H4 (cell line): Measurements from ENCODE around the gene PICK1. TPM values are rescaled to one million over a fixed set of nuclear protein-coding genes. Genes with fewer than 3 reads are reported as not detected.

ENCODE experiments used
- DNase-seq: peaks from one replicate; pipeline ENCODE4 v3.0.0-alpha.2; 2015; ENCODE audit warnings: low spot score
- total RNA-seq: library from RNA; depleted of rRNA; stranded (reverse); fragments of >200 nt; shearing (Covaris generic); gene quantifications from 2 replicates; pipeline ENCODE4 v1.2.3, GENCODE V29; 2014

PICK1 gene
- total RNA-seq, 1 experiment from 2014 or later = 15.8 TPM

GRCh38 chr22:38049812-38050619 is 7.2 kb upstream of the PICK1 start:
- no peak for DNase-seq

GRCh38 chr22:38050720-38051119 is 6.5 kb upstream of the PICK1 start:
- DNase-seq = no peak

- DNase-seq = no peak
Observed at GRCh38 chr22:38051261-38051660, 5.9 kb upstream of the PICK1 start.

GRCh38 chr22:38051900-38052862 is 5.0 kb upstream of the PICK1 start:
- peak; percentile 72 for DNase-seq

GRCh38 chr22:38062791-38063190 is 5.6 kb downstream of the PICK1 start:
- no peak for DNase-seq

GRCh38 chr22:38065539-38065938 is 8.3 kb downstream of the PICK1 start:
- no peak for DNase-seq

- no peak for DNase-seq
Observed at GRCh38 chr22:38066381-38067027, 9.3 kb downstream of the PICK1 start.

GRCh38 chr22:38067028-38067415 is 9.8 kb downstream of the PICK1 start:
- no peak for DNase-seq

- no peak for DNase-seq
Observed at GRCh38 chr22:38067761-38068360, 10.7 kb downstream of the PICK1 start.

GRCh38 chr22:38068641-38069371 is 11.6 kb downstream of the PICK1 start:
- DNase-seq = no peak

GRCh38 chr22:38069372-38070249 is 12.4 kb downstream of the PICK1 start:
- DNase-seq = no peak

- no peak for DNase-seq
Observed at GRCh38 chr22:38070250-38070921, 13.2 kb downstream of the PICK1 start.

GRCh38 chr22:38071421-38072321 is 14.5 kb downstream of the PICK1 start:
- no peak for DNase-seq

- no peak for DNase-seq
Observed at GRCh38 chr22:38072322-38073149, 15.3 kb downstream of the PICK1 start.

- no peak for DNase-seq
Observed at GRCh38 chr22:38073150-38074130, 16.2 kb downstream of the PICK1 start.
